Transverse colon (tissue), 3 donors: ENCODE results near the gene DENND1B.

Source experiments
- CTCF ChIP-seq, 5 experiments: fragments of 200-600 bp in 3 of 5; fragments of 450-650 bp in 2 of 5; sonication (generic) in 3 of 5; IDR thresholded peaks; 1 replicate in 2 of 5; 2 replicates in 3 of 5; pipeline ENCODE4 v1.5.1; 2016 to 2017; ENCODE audit warnings: antibody characterized with exemption in 5 of 5, inconsistent platforms in 3 of 5, mild to moderate bottlenecking in 2 of 5, moderate library complexity in 1 of 5
- POLR2A ChIP-seq: fragments of 450-650 bp; IDR thresholded peaks from one replicate; pipeline ENCODE4 v1.6.1; 2016; ENCODE audit warnings: antibody characterized with exemption, mild to moderate bottlenecking, moderate library complexity

GRCh38 chr1:197470330-197470729 lies 304.9 kb downstream of the DENND1B start:
- TF ChIP-seq CTCF (IDR thresholded peaks at IDR 0.05) (no peak), POLR2A (no peak)
